Myocyte (in vitro differentiated cells): Measurements from ENCODE around the gene TRIM16. TPM values are rescaled to one million over a fixed set of nuclear protein-coding genes. Genes with fewer than 3 reads are reported as not detected.
"Not testable (repeated sequence)": the region's sequence is repeated elsewhere in the genome, so short reads cannot be mapped to it uniquely, and the experiment has no call there.

Experiments
- DNase-seq: peaks from one replicate; pipeline ENCODE4 v3.0.0-alpha.2; 2012; ENCODE audit warnings: low read depth
- total RNA-seq: library from RNA; depleted of rRNA; stranded (reverse); fragments of >200 nt; gene quantifications from 2 replicates; pipeline ENCODE4 v1.2.3, GENCODE V29; 2014

The TRIM16 gene
- total RNA-seq, 1 donor from 2014 or later = 77.9 TPM

- not testable (repeated sequence) for DNase-seq
Measured at GRCh38 chr17:15619331-15620058, 64.6 kb downstream of the TRIM16 start, which contains the start of gene FBXW10B. Gene FBXW10B (minus strand): TSS chr17:15619704. CDS start chr17:15619512, 192 bp downstream.

- DNase-seq = not testable (repeated sequence)
Measured at GRCh38 chr17:15616828-15617227, 67.3 kb downstream of the TRIM16 start.

- not testable (repeated sequence) for DNase-seq
Measured at GRCh38 chr17:15615850-15616249, 68.3 kb downstream of the TRIM16 start.

DNA sequence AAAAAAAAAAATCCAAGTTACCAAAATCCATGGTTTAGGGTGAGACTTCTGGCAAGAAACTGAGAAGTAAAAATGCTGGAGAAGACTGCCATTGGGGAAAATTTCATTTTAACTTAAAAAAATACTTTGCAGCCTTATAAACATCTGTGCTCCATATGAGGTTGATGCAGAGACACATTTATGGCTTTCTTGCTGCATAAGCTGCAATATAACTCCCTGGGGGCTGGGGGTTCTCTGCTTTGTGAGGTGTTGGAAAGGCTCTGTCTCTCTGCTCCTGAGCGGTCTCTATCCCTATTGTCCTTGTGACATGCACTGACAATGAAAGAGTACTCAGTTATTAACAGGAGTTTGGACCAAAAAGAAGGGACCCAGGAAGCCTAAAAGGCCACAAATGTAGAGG lies 71.0 kb downstream of the TRIM16 start:
- not testable (repeated sequence) for DNase-seq

GRCh38 chr17:15592960-15593359 lies 91.2 kb downstream of the TRIM16 start:
- DNase-seq = not testable (repeated sequence)

DNA sequence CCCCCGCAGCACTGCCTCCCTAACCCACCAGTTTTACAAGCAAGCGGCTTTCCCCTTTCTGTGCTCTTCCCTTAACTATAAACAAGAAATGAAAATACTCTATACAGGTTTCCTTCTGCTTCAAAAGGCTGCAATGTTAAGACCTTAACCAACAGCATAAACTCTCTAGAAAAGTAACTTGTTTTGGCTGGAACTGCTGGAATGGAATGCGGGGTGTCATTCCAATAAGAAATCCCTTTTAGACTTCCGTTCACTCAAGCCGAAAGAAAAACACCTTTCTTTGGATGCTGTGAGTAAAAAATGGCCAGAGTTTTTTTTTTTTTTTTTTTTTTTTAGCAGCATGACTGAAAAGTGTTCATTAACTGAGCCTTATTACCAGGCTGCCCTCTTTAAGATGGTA lies 92.1 kb downstream of the TRIM16 start:
- DNase-seq = not testable (repeated sequence)

DNA sequence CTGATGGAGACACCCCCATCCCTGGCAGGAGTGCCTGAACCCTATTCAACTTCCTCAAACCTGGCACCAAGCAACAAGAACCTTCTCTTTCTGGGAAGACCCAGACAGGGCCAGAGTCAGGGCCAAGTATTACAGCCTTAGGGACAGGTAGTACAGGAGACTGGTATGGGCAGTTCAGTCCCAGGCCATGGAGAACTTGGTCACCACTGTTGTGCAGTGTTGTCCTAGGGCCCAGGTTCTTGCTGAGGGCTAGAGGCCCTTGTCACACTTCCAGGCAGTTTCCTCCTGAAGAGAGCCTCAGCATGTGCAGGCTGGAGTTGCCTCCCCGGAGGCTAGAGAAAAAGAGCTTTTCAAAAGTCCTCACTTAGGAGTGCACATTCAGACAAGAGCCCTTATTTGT lies 93.3 kb downstream of the TRIM16 start:
- not testable (repeated sequence) for DNase-seq

DNA sequence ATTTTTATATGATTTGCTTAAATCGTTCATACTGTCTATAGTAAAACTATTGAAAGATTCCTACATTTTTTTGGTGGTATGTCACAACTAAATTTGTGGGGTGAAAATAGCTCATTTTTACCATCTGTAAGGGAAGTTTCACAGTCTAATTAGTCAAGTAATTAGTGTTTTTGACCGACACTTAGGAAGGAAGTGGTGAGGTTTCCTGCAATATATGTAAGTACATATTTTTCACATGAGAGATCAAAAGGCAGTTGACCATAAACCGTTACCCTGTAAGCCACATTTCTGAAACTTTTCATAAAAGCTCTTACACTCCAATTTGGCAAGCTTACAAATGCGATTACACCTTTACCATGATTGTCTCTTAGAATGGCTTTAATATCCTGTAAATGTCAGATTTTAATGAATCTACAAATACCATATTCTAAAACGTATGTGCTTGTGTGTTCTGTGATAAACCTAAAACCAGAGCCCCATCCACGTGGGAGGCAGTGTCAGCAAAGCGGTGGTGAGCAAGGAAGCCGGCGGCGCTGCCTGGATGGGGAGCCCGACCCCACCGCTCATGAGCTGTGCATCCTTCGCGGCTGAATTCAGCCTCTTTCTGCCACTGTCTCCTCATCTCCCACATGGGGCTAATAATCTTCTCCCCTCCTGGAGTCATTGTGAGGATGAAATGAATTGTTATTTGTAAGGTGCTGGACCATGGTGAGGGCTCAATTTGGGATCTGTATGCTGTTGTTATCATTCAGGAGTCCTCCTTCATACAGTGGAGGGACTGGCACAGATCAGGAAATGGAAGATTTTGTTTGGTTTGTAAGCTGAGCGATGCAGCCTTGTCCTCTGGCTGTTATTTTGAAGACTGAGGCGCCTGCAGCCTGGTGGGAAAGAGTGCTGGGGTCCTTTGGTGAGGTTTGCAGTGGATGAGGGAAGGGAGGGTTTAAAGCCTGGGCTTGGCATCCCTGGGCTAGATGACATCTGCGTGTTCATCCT lies 94.3 kb downstream of the TRIM16 start:
- not testable (repeated sequence) for DNase-seq

DNA sequence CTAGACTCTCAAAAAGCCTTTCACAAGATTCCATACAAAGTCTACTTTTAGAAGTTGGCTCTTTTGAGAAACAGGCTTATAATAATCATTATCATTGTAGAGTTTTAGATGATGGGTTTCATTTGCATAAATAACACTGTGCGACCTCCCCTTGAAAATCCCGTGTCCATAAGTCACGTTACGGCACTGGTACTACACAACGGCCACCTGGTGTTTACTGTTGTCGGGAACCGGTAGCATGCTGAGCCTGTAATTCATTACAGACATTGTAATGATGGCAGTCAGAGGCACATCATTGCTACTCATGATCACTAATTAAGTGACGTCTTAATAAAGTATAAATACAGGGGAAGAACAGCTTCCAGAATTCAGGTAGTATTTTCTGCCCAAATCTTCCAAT lies 96.1 kb downstream of the TRIM16 start:
- not testable (repeated sequence) for DNase-seq

DNA sequence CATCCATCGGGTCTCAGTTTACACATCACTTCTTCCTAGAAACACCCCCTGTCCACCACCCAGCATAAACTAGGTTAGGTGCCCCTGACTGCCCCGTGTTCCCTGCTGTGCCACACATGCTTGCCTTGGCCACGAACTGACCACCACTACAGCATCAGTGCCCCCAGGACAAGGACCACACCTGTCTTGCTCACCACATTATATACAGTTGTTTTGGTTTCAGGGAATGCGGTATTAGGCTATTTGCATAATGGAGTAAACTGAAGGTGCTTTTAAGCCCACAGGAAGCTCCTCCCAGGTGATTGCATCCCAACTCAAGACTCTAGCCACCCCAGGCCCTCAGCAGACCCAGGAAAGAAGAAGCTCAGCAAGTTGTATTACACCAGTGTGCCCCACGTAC lies 100.8 kb downstream of the TRIM16 start:
- DNase-seq = not testable (repeated sequence)

GRCh38 chr17:15581462-15581861 lies 102.6 kb downstream of the TRIM16 start:
- DNase-seq = not testable (repeated sequence)

Other genes with a start within 250 kb of the TRIM16 start
- 0.52 and 3.4 TPM in 2 replicates for gene CDRT4, start 216.7 kb downstream of the TRIM16 start, total RNA-seq
- gene TVP23C, start 120.8 kb downstream of the TRIM16 start, total RNA-seq = 6.7 and 8.4 TPM in 2 replicates
- 0.31 and 1.3 TPM in 2 replicates for gene FBXW10B, start 64.6 kb downstream of the TRIM16 start, total RNA-seq
- 36.0 and 55.3 TPM in 2 replicates for gene ZNF286A, start 15.4 kb upstream of the TRIM16 start, total RNA-seq
- 0.05 TPM in 1 of 2 replicates, not detected in the other for gene TBC1D26, start 48.0 kb upstream of the TRIM16 start, total RNA-seq